BLaER1 treated with 17β-estradiol and CSF1 and Interleukin-3, amounts not matched to agents 10 nM and 100 nM (cell line): ENCODE data around the gene CIART.

ENCODE experiments used
- H3K27ac ChIP-seq, 11 experiments: shearing (Covaris generic); formaldehyde crosslinking; 2 replicates each; pipeline ENCODE4 v1.8.1; 2022
- H3K27me3 ChIP-seq, 11 experiments: shearing (Covaris generic); formaldehyde crosslinking; 2 replicates each; pipeline ENCODE4 v1.8.1; 2022
- H3K36me3 ChIP-seq, 11 experiments: shearing (Covaris generic); formaldehyde crosslinking; 2 replicates each; pipeline ENCODE4 v1.8.1; 2022
- H3K4me1 ChIP-seq, 10 experiments: shearing (Covaris generic); formaldehyde crosslinking; 2 replicates each; pipeline ENCODE4 v1.8.1; 2022
- H3K4me2 ChIP-seq, 11 experiments: shearing (Covaris generic); formaldehyde crosslinking; 2 replicates each; pipeline ENCODE4 v1.8.1; 2022
- H3K4me3 ChIP-seq, 10 experiments: shearing (Covaris generic); formaldehyde crosslinking; 2 replicates each; pipeline ENCODE4 v1.8.1; 2022
- H3K9ac ChIP-seq, 11 experiments: shearing (Covaris generic); formaldehyde crosslinking; 2 replicates each; pipeline ENCODE4 v1.8.1; 2022
- H3K9me3 ChIP-seq, 11 experiments: shearing (Covaris generic); formaldehyde crosslinking; replicated peaks in 1 of 11; 2 replicates each; pipeline ENCODE4 v1.8.1; 2022
- H4K20me1 ChIP-seq, 11 experiments: shearing (Covaris generic); formaldehyde crosslinking; 2 replicates each; pipeline ENCODE4 v1.8.1; 2022
- Cebpa-rat ChIP-seq, 11 experiments: shearing (Covaris generic); IDR thresholded peaks; 2 replicates each; pipeline ENCODE4 v1.8.1; 2022

The CIART gene

DNA sequence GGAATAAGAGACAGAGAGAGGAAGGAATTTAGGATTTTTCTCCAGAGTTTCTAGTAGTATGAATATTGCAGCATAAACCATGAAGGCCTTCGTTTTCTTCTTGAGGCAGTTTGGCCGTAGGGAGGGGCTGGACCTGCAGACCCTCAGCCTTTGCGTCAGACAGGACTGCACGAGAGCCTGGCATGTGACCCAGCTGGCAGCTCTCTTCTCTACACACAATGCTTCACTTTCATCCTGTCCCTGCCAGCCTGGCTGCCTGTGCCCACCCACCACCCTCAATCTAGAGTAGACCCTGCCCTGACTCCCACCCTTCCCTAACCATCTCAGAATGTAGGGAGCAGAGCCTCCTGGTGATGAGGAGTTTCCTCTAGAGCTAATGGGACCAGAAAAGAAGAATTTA lies 23.1 kb upstream of the CIART start:
- H4K20me1 ChIP-seq: peaks cover 0 to 6% (median 0%) of the 10 kb centered on the region in 11 experiments; a peak in 1 of 22 replicates
- TF ChIP-seq Cebpa-rat (IDR thresholded peaks at IDR 0.05): no peak
- H3K4me3 ChIP-seq: no peak overlapping the region
- no peaks in the 10 kb centered on the region for H3K9me3 ChIP-seq
- peaks cover 7 to 28% (median 21%) of the 10 kb centered on the region in 11 experiments; a peak in 18 of 22 replicates for H3K27me3 ChIP-seq
- H3K9ac ChIP-seq: no peak overlapping the region
- peaks cover 2 to 6% (median 3%) of the 10 kb centered on the region in 11 experiments; a peak in 20 of 22 replicates for H3K36me3 ChIP-seq
- H3K4me2 ChIP-seq: no peak overlapping the region
- H3K27ac ChIP-seq: no peak overlapping the region
- H3K4me1 ChIP-seq: peaks cover 21 to 42% (median 35%) of the 10 kb centered on the region in 10 experiments

DNA sequence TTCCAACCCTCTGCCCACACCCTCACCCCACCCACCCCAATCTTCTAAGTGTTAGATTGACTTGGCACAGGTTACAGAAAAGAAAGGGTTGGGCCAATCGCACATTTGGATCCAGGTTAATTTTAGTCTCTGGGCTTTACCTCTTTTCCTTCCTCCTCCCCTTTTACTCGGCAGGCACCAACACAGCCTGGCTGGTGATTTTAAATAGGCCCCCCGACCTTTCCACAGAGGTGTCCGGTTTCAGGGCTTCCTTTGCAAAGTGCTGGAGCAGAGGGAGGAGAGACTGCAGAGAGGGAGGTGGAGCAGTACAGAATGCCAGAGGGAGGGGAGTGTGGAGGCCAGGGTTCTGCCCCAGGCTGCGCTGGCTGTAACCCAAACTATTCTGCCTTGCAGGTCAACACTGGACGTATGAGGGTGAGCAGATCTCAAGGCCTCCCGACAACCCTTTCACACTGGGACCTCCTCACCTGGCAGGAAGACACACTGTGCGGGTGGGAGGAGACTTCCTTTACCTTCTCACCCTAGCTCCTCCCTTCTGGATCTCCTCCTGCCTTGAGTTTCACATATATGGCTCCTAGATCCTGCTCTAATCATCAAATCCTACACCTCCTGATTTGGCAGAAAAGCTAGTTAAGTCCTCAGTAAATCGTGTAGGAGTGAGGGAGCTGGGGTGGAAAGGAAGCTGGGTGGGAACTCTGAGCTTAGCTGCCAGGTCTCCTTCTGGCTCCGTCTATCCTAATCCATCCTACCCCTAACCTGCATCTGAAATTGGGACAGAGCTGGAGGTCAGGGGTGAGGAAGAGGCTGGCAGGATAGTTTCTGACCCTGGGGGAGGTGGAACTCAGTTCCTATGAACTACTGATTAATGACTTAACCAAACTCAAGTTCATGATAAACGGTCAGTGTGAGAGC lies 22.3 kb upstream of the CIART start:
- H3K27me3 ChIP-seq: peaks cover 7 to 28% (median 21%) of the 10 kb centered on the region in 11 experiments; a peak in 18 of 22 replicates
- peaks cover 10 to 13% (median 11%) of the 10 kb centered on the region in 11 experiments for H3K36me3 ChIP-seq
- H4K20me1 ChIP-seq: peaks cover 0 to 6% (median 0%) of the 10 kb centered on the region in 11 experiments; a peak in 2 of 22 replicates
- peaks cover 21 to 42% (median 35%) of the 10 kb centered on the region in 10 experiments for H3K4me1 ChIP-seq
- no peak overlapping the region for H3K4me3 ChIP-seq
- no peaks in the 10 kb centered on the region for H3K9me3 ChIP-seq
- no peak overlapping the region for H3K27ac ChIP-seq
- H3K9ac ChIP-seq: no peak overlapping the region
- peak overlapping the region in 2 of 11 experiments; percentile 4 to 7; a peak in 2 of 22 replicates for H3K4me2 ChIP-seq
- no peak for TF ChIP-seq Cebpa-rat (IDR thresholded peaks at IDR 0.05)

DNA sequence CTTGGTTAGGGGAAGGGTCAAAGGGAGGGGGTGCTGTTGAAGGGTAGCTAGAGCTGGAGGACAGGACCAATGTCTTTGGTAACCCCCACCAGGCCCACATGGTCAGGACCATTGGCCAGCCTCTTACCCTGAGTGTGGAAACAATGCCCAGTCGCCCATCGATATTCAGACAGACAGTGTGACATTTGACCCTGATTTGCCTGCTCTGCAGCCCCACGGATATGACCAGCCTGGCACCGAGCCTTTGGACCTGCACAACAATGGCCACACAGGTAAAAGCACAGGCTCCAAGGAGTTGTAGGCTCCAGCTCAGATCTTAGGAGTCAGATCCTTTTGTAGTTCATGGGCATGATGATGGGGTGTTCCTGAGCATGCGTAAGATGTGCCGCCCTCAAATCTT lies 21.0 kb upstream of the CIART start:
- H3K4me1 ChIP-seq: peaks cover 16 to 40% (median 28%) of the 10 kb centered on the region in 10 experiments
- H3K4me2 ChIP-seq: no peak overlapping the region

DNA sequence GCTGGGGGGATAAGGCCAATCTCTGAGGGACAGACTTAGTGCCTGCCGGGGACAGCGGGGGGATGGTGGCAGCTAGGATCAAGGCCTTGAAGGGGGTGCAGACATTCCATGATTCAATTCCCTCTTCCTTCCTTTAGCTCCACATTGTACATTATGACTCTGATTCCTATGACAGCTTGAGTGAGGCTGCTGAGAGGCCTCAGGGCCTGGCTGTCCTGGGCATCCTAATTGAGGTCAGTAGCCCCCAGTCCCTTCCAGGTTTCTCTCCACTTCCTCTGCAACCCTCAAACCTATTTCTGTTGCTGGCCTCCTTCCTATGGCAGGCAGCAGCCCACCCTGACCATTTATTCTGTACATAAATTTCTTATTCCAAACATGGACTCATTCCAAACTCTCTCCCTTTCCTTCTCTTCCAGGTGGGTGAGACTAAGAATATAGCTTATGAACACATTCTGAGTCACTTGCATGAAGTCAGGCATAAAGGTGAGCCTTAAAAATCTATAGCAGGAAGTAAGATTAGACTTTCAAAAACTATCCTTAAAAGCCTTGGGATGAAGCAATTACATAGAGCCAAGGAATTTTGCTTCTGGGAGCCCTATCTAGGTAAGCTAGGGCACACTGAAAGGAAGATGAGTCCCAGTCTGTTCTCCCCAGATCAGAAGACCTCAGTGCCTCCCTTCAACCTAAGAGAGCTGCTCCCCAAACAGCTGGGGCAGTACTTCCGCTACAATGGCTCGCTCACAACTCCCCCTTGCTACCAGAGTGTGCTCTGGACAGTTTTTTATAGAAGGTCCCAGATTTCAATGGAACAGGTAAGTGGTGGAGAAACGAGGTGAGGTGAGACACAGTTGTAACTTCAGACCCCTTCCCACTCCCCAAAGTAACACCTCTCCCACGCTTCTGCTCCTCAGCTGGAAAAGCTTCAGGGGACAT lies 19.7 kb upstream of the CIART start:
- H3K27me3 ChIP-seq: peaks cover 7 to 18% (median 16%) of the 10 kb centered on the region in 11 experiments; a peak in 18 of 22 replicates
- H4K20me1 ChIP-seq: peaks cover 0 to 27% (median 17%) of the 10 kb centered on the region in 11 experiments; a peak in 12 of 22 replicates
- TF ChIP-seq Cebpa-rat (IDR thresholded peaks at IDR 0.05): no peak
- H3K4me1 ChIP-seq: peaks cover 11 to 40% (median 26%) of the 10 kb centered on the region in 10 experiments
- no peaks in the 10 kb centered on the region for H3K9me3 ChIP-seq
- peak overlapping the region in 2 of 11 experiments; percentile 9 to 12; a peak in 2 of 22 replicates for H3K9ac ChIP-seq
- no peak overlapping the region for H3K4me3 ChIP-seq
- no peak overlapping the region for H3K27ac ChIP-seq
- H3K36me3 ChIP-seq: peaks cover 32 to 38% (median 35%) of the 10 kb centered on the region in 11 experiments
- H3K4me2 ChIP-seq: peak overlapping the region in 2 of 11 experiments; percentile 1 to 19; a peak in 2 of 22 replicates

More for the DNA sequence above, 21.0 kb upstream of the CIART start:
- no peak overlapping the region for H3K9ac ChIP-seq
- peaks cover 7 to 28% (median 21%) of the 10 kb centered on the region in 11 experiments; a peak in 18 of 22 replicates for H3K27me3 ChIP-seq
- peaks cover 0 to 16% (median 8%) of the 10 kb centered on the region in 11 experiments; a peak in 9 of 22 replicates for H4K20me1 ChIP-seq
- no peak for TF ChIP-seq Cebpa-rat (IDR thresholded peaks at IDR 0.05)
- no peaks in the 10 kb centered on the region for H3K9me3 ChIP-seq
- H3K4me3 ChIP-seq: no peak overlapping the region
- no peak overlapping the region for H3K27ac ChIP-seq
- peaks cover 23 to 26% (median 24%) of the 10 kb centered on the region in 11 experiments for H3K36me3 ChIP-seq

DNA sequence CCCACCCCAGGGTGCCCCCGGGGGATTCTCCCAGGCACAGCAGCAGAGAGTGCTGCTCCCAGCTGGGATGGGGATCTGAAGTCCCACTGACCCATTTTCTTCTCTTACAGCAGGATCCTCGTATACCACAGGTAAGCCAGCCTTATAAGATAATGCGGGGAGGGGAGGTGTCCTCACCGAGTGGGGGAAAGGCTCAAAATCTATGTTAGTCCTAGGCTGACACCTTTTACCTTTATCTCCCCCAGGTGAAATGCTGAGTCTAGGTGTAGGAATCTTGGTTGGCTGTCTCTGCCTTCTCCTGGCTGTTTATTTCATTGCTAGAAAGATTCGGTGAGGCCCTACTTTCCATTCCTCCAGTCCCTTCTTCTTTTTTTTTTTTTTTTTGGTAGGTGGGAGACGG lies 18.8 kb upstream of the CIART start:
- peaks cover 32 to 38% (median 35%) of the 10 kb centered on the region in 11 experiments for H3K36me3 ChIP-seq
- H3K4me1 ChIP-seq: peaks cover 11 to 39% (median 27%) of the 10 kb centered on the region in 10 experiments

DNA sequence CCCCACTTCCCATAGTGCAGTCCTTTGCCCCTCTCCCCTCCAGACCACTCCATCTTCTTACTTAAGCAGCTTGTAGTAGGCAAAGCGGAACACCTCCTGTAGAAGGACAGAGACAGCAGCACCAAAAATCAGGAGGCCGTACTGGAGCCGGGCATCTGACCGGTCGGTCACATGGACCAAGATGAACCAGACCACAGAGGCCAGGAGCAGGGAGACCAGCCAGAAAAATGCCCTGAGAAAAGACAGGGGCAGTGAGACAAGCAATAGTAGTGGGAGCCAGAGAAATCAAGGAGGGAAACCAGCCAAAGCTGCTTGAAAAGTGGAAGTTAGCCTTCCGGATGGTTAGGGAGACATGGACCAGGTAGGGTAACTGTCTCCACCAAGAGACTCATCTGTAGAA lies 14.5 kb upstream of the CIART start:
- Histone ChIP-seq H4K20me1 (peaks cover 0 to 24% (median 19%) of the 10 kb centered on the region in 11 experiments; a peak in 12 of 22 replicates), H3K36me3 (peaks cover 32 to 38% (median 35%) of the 10 kb centered on the region in 11 experiments), H3K4me3 (peak overlapping the region; percentile 86 to 99 (median 90)), H3K27me3 (no peaks in the 10 kb centered on the region), H3K4me1 (peaks cover 37 to 67% (median 51%) of the 10 kb centered on the region in 10 experiments), H3K9me3 (no peaks in the 10 kb centered on the region), H3K27ac (peak overlapping the region; percentile 87 to 95 (median 91)), H3K4me2 (peak overlapping the region; percentile 80 to 99 (median 96)), H3K9ac (peak overlapping the region; percentile 89 to 98 (median 94))
- no peak for TF ChIP-seq Cebpa-rat (IDR thresholded peaks at IDR 0.05)

More for the DNA sequence above, 18.8 kb upstream of the CIART start:
- Histone ChIP-seq H3K9me3 (no peaks in the 10 kb centered on the region), H3K9ac (peak overlapping the region in 1 of 11 experiments; percentile 12; a peak in 2 of 22 replicates), H3K4me3 (no peak overlapping the region), H3K27me3 (peaks cover 0 to 9% (median 7%) of the 10 kb centered on the region in 11 experiments; a peak in 10 of 22 replicates), H3K4me2 (peak overlapping the region in 2 of 11 experiments; percentile 1 to 19; a peak in 1 of 22 replicates), H4K20me1 (peaks cover 0 to 27% (median 19%) of the 10 kb centered on the region in 11 experiments; a peak in 12 of 22 replicates), H3K27ac (no peak overlapping the region)
- no peak for TF ChIP-seq Cebpa-rat (IDR thresholded peaks at IDR 0.05)

DNA sequence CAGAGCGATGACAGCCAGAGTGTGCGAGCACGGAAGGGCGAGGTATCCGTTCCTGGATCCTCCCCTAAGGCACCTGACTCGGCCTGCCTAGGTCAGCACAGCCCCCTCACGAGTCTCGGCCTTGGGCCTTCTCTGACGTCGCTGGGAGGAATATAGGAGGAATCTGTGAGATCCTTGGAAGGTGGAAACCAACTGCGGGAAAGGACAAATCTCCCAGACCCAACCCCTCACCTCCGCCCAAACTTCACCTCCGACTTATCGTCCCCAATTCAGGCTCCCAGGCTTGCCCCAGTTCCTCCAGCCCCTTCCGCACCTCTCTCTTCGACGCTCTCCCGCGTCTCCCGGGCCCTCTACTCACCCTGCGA lies 14.0 kb upstream of the CIART start:
- no peaks in the 10 kb centered on the region for H3K27me3 ChIP-seq
- H4K20me1 ChIP-seq: peaks cover 0 to 24% (median 19%) of the 10 kb centered on the region in 11 experiments; a peak in 12 of 22 replicates
- no peaks in the 10 kb centered on the region for H3K9me3 ChIP-seq
- peak overlapping the region; percentile 89 to 98 (median 94) for H3K9ac ChIP-seq
- H3K27ac ChIP-seq: peak overlapping the region; percentile 87 to 95 (median 91)
- no peak for TF ChIP-seq Cebpa-rat (IDR thresholded peaks at IDR 0.05)
- H3K4me2 ChIP-seq: peak overlapping the region; percentile 80 to 99 (median 96)
- peaks cover 41 to 68% (median 51%) of the 10 kb centered on the region in 10 experiments for H3K4me1 ChIP-seq
- peak overlapping the region; percentile 86 to 99 (median 90) for H3K4me3 ChIP-seq
- peaks cover 32 to 38% (median 35%) of the 10 kb centered on the region in 11 experiments for H3K36me3 ChIP-seq
